Esophagus squamous epithelium (tissue), 4 donors: Measurements from ENCODE around the gene CFAP99.

Source experiments
- POLR2A ChIP-seq, 4 donors: fragments of 450-650 bp; IDR thresholded peaks; one replicate each; pipeline ENCODE4 v1.6.1; 2017; ENCODE audit warnings: antibody characterized with exemption in 4 of 4, mild to moderate bottlenecking in 4 of 4, moderate library complexity in 3 of 4
- TF ChIP-seq, protein P1 (sequence below), 6 experiments: fragments of 450-650 bp in 4 of 6; fragments of 200-600 bp in 2 of 6; sonication (generic) in 2 of 6; IDR thresholded peaks; one replicate each; pipeline ENCODE4 v1.5.1; 2016 to 2019; ENCODE audit warnings: antibody characterized with exemption in 6 of 6, mild to moderate bottlenecking in 4 of 6, moderate library complexity in 4 of 6

DNA sequence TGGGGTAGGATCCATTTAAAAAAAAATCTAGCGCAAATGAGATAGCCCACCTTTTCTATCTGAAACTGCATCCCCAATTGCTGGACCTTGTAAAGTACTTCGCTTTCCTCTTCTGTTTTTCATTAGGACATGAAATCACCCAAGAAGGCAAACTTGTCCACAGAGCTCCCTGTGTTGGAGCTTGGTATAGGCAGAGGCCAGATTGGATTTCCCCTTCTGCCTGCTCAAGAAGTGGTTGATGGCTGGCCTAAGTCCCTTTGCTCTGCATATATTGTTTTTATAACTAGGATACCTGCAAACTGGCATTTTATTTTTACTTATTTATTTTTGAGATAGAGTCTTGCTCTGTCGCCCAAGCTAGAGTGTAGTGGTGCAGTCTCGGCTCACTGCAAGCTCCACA is 78.6 kb downstream of the CFAP99 start:
- no peak for TF ChIP-seq POLR2A (IDR thresholded peaks at IDR 0.05)
- TF ChIP-seq, protein P1, sequence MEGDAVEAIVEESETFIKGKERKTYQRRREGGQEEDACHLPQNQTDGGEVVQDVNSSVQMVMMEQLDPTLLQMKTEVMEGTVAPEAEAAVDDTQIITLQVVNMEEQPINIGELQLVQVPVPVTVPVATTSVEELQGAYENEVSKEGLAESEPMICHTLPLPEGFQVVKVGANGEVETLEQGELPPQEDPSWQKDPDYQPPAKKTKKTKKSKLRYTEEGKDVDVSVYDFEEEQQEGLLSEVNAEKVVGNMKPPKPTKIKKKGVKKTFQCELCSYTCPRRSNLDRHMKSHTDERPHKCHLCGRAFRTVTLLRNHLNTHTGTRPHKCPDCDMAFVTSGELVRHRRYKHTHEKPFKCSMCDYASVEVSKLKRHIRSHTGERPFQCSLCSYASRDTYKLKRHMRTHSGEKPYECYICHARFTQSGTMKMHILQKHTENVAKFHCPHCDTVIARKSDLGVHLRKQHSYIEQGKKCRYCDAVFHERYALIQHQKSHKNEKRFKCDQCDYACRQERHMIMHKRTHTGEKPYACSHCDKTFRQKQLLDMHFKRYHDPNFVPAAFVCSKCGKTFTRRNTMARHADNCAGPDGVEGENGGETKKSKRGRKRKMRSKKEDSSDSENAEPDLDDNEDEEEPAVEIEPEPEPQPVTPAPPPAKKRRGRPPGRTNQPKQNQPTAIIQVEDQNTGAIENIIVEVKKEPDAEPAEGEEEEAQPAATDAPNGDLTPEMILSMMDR (IDR thresholded peaks at IDR 0.05), result no peak
